Fibroblast of skin of scalp (primary cell): ENCODE data around the gene ERVH48-1. TPM values are rescaled to one million over a fixed set of nuclear protein-coding genes. Genes with fewer than 3 reads are reported as not detected.
"Not testable (repeated sequence)": the region's sequence is repeated elsewhere in the genome, so short reads cannot be mapped to it uniquely, and the experiment has no call there.

Source experiments
- DNase-seq: peaks from one replicate; pipeline ENCODE4 v3.0.0-alpha.2; 2013
- polyA plus RNA-seq, 2 experiments: library from polyadenylated mRNA; unstranded; fragments of 120-200 nt; gene quantifications; one replicate each; pipeline ENCODE4 v1.2.1, GENCODE V29; 2013; ENCODE audit not compliant: insufficient read length in 2 of 2

The ERVH48-1 gene
- polyA plus RNA-seq (2013, experiment 1 of 2; ENCODE audit: insufficient read length), result 0.05 TPM
- 0.06 TPM for polyA plus RNA-seq (2013, experiment 2 of 2; ENCODE audit: insufficient read length)

DNA sequence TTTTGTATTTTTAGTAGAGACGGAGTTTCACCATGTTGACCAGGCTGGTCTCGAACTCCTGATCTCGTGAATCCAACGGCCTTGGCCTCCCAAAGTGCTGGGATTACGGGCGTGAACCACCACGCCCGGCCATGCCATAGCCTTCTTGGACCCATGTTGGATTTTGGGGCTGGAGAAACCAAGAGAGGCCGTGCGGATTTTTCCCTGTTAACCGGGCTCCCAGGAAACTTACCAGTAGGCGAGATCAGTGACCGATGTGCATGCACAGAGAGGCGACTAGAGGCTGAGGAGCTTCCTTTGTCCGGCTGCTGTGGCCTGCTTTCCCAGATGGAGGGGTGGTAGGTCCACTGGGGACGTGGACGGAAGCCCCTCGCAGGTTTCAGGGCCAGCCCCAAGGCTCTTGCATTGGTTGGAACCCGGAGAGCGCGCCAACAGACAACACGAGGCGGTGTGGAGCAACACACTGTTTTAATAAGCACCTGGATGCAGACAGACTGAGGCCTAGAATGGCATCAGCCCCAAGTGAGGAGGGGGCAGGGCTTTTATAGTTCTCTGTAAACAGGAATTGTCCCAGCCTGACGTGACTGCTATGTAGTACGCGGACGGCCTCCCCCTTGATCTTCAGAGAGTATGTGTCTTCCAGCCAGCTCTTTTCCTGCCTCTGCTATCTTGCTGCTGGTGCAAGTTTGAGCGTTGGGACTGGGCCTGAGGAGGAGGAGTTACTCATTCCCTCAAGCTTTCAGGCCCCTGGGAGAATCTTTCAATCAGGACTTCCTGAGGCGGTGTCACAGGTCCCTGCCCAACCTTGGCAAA lies at the start of gene ERVH48-1:
TSS of gene ERVH48-1 (minus strand) at position 517 of the 813 bp plus-strand sequence. CDS start 6,624 bp downstream, outside the sequence.
- no peak for DNase-seq

DNA sequence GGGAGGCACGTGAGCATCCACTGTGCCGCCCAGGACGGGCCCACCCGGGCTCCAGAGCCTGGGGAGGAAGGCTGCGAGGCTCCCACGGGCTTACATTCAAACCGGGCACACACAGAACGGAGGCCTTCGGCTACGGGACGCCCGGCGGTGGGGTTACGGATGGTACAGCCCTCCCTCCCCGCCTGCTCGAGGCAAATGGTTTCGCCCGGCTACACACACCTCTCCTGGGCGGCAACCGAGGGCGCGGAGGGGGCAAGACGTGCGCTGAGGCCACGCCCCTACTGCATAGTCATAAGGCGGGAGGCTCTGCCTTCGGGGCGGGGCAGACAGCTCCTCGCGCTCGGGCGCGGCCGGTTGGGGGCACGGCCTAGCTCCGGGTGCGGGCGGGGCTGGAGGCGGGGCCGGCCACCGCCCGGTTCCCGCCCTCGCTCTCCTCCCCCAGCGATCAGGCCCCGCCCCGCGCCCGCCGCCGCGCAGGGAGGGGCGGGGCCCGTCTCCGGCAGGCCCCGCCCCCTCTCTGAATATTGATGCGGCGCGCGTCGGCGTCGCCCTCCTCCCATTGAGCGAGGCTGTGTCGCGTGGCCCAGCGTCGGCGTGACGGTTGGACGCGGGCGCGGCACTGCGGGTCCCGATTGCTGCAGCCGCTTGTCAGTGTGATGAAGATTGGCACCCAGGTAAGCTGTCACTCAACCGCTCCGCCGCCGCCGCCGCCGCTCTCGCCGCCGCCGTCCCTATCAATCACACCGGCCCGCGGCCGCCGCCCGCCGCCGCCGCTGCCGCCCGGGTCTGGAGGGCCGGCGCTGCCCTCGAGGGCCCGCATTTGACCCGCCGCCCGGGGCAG lies 48.8 kb upstream of the ERVH48-1 start, which contains the start of gene PKNOX1:
TSS of gene PKNOX1 (plus strand) at position 572 of the 841 bp plus-strand sequence. CDS start 29,820 bp downstream, outside the sequence.
- DNase-seq, result peak; percentile 99

DNA sequence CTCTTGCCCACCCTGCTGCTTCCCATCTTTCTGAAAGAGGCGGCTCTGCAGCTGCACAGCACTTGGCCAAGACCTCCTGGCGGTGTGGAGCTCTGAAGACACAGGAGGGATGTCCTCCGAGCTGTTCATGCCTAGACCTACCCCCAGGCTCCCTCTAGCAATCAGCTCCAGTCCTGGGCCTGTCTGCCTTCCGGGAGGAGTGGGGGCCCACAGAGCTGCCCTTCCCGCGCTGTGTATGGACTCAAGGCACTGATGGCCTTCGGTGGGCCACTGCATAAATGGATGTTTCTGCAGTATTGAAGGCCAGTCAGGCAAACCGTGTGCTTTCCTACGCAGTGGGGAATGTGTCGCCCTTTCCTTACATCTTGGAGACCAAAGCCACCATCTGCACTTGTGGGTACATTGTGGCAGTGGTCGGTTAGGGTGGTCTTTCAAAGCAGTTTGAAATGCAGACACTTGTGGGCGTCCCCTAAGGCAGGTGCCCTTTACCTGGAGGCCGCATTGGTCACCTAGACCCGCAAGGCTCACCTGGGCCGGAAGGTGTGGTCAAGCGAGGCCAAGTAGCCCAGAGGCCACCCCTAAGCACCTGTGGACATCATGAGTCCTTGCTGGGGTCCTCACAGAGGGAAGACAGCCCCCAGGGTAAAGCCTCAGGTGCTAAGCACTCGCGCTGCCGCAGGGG lies 48.0 kb upstream of the ERVH48-1 start:
- no peak for DNase-seq

DNA sequence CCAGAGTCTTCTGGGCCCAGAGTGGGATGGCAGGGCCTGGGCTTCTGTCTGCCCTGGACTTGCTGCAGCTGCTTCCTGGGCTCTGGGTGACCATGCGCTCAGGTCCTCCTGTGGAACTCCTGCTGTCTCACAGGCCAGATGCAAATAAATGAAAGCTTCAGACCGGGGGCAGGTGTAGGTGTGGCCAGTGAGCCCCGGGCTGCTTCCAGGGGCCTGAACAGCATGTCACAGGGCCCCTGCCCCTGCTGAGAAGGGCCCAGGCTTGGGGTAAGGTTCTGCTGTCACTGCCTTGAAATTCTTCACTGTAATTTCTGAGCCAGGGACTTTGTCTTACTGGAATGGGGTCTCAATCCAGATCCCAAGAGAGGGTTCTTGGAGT lies 46.5 kb upstream of the ERVH48-1 start:
- no peak for DNase-seq

DNA sequence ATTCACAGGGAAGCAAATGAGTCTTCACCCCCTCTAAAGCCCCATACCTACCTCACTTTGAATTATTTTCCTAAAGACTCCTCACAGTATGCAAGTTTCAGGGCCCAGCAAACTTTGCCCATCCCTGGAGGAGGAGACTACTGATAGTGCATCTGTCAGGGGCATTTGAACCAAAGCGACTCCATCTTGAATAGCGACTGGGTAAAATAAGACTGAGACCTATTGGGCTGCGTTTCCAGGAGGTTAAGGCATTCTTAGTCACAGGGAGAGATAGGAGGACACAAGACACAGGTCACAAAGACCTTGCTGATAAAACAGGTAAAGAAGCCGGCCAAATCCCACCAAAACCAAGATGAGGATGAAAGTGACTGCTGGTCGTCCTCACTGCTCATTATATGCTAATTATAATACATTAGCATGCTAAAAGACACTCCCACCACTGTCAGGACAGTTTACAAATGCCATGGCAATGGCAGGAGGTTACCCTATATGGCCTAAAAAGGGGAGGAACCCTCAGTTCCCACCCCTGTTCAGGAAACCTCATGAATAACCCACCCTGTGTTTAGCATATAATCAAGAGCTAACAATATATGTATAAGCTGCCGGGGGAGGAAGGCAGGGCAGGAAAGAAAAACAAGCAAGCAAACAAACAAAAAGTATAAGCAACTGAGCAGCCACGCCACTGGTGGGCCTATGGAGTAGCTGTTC lies 45.7 kb upstream of the ERVH48-1 start:
- no peak for DNase-seq

DNA sequence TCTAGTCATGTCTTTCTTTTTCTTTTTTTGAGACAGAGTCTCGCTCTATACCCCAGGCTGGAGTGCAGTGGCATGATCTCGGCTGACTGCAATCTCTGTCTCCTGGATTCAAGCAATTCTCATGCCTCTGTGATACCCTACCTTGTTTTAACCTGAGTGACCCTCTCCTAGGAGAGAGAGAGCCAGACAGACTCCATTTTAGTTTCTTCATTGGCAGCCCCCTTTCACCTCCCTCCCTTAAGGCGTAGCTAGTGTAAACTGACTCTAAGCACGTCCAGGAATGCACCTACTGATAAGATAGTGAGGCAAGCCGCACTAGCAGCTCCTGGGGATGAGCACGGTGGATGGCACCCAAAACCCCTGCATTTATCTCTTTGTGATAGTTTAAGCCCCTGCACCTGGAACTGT lies 43.8 kb upstream of the ERVH48-1 start:
- DNase-seq, result no peak

DNA sequence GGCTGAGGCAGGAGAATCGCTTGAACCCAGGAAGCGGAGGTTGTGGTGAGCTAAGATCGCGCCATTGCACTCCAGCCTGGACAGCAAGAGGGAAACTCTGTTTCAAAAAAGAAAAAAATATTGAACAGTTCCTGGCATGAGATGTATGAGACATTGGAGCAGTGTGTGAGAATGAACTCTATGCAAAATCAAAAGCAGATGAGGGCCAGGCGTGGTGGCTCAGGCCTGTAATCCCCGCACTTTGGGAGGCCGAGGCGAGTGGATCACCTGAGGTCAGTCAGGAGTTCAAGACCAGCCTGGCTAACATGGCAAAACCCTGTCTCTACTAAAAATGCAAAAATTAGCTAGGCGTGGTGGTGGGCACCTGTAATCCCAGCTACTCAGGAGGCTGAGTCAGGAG lies 42.2 kb upstream of the ERVH48-1 start:
- DNase-seq, result not testable (repeated sequence)

DNA sequence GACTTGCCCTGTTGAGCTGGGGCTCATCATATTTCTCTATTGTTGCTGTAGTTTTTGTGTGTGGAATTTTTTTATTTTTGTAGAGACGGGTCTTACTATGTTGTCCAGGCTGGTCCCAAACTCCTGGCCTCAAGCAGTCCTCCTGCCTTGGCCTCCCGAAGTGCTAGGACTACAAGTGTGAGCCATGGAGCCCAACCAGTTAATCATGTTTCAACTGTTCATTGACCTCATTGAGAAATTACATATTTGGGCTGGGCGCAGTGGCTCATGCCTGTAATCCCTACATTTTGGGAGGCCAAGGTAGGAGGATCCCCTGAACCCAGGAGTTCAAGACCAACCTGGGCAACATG lies 39.8 kb upstream of the ERVH48-1 start:
- DNase-seq, result no peak

DNA sequence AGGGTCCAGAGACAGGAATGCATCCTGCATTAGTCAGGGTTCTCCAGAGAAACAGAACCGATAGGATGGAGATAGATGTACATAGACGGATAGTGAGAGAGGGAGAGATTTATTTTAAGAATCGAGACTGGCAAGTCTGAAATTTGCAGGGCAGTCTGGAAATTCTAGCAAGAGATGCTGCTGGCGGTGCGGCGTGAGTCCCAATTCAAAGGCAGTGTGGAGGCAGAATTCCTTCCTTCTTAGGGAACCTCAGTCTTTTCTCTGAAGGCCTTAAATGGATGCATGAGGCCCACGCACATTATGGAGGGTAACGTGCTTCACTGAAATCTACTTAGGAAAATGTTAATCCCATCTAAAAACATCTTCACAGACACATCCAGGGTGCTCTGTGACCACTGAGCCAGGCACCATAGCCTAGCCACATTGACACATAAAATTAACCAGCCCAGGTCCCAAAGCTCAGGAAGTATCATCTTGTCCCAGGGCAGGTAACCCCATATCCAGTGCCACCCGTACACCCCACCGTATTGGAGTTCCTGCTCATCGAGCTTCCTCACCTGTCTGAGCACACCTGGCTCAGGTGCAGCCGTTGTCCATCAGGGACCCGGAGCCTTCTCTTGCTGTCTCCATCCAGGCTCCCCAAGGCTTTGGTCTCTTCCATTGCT lies 39.2 kb upstream of the ERVH48-1 start:
- no peak for DNase-seq

DNA sequence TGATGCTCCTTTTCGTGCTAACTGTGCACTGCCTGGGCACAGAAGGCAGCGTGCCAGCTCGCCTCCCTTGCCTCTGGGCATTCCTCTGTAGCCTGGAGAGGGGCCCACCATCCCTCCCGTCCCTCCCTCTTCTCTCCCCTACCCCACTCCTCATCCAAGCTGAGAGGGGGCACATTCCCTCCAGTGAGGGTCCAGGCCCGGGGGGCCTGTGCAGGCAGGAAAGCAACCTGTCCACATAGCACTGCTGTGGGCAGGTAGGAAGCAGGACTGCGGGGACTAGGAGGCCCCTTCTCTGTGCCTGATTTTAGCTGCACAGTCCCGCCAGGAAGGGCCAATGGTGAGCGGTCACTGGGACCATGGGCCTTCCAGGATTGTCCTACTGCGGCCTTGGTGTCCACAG lies 38.7 kb upstream of the ERVH48-1 start:
- DNase-seq, result no peak

DNA sequence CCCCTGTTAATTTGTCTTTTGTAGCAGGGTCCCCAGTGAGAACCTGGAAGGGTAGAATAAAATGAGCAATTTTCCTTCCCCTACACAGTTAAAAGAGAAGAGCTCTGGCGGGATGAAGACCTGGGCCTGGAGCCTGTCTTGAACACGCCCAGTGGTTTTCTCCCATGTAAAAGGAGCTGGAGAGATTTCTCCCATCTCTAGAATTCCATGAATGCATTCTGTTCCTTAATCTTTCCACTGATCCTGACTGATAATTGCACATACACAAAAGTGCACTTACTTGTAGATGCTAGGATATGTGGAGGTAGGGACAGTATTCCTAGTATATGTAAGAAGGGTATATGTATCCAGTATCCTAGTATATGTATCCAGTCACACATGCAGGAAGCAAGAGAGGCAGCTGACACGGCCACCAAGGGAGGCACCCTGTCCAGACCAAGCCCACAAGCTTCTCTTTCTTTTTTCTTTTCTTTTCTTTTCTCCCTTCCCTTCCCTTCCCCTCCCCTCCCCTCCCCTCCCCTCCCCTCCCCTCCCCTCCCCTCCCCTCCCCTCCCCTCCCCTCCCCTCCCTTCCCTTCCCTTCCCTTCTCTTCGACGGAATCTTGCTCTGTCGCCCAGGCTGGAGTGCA lies 37.1 kb upstream of the ERVH48-1 start:
- no peak for DNase-seq

DNA sequence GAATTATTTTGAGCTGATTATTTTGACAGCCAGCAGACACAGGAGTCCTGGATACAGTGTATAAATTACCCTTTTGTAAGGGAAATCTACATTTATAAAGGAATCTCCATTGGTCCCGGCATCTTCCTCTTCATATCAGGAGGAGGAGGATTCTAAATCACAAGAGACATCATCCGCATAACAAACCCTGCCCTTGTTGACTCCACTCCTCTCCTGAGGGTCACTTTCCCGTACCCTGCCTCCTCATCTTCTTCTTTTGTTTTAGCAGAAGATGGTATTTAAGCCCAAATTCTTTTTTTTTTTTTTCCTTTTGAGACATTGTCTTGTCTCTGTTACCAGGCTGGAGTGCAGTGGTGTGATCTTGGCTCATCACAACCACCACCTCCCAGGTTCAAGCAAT lies 34.3 kb upstream of the ERVH48-1 start:
- DNase-seq, result no peak

DNA sequence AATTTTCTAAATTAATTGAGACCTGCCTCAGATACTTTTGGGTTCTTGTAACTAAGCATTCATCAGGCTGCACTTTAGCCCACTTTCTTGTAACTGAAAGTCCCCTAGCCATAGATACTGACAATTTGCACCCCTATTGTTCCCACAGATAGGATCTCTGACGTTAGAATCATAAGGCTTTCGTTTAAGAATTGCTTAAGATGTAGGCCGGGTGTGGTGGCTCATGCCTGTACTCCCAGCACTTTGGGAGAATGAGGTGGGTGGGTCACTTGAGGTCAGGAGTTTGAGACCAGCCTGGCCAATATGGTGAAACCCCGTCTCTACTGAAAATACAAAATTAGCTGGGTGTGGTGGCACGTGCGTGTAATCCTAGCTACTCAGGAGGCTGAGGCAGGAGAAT lies 32.7 kb upstream of the ERVH48-1 start:
- DNase-seq, result not testable (repeated sequence)

DNA sequence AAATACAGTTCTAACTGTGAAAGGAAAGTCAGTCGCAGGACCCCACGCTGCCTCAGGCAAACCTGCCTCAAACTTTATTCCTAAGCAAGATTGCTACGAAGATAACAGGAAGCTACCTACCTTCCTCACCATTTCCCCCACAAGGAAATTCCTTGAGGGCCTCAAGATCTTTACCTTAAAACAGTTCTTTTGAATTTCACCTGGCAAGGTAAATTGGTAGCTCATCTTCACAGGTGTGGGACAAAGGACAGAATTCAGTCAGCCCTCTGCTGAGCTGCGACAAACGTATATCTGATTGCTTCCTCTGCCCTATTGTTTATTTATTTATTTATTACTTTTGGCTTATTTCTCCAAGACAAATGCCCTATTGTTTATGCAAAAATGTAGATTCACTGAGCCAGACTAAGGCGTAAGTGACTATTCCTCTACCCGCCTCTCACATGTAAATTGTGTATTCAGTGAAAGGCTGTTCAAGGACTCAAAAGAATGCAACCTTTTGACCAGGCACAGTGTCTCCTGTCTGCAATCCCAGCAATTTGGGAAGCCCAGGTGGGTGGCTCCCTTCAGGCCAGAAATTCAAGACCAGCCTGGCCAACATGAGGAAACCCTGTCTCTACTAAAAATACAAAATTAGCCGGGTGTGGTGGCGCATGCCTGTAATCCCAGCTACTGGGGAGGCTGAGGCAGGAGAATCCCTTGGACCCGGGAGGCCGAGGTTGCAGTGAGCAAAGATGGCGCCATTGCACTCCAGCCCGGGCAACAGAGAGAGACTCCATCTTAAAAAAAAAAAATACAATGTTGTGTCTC lies 31.6 kb upstream of the ERVH48-1 start:
- no peak for DNase-seq

DNA sequence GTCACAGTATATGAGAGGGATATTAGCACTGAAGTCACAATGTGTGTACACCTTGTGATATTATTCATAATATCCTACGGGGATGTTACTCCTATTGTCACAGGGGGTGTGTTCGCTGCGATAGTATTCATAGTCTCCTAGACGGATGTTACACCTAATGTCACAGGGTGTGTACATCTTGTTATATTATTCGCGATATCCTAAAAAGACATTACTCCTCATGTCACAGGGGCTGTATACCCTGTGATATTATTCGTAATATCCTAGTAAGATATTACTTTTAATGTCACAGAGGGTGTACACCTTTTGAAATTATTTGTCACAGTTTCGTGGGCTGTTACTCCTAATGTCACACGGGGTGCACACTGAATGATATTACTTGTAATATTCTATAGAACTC lies 25.8 kb upstream of the ERVH48-1 start:
- DNase-seq, result not testable (repeated sequence)

DNA sequence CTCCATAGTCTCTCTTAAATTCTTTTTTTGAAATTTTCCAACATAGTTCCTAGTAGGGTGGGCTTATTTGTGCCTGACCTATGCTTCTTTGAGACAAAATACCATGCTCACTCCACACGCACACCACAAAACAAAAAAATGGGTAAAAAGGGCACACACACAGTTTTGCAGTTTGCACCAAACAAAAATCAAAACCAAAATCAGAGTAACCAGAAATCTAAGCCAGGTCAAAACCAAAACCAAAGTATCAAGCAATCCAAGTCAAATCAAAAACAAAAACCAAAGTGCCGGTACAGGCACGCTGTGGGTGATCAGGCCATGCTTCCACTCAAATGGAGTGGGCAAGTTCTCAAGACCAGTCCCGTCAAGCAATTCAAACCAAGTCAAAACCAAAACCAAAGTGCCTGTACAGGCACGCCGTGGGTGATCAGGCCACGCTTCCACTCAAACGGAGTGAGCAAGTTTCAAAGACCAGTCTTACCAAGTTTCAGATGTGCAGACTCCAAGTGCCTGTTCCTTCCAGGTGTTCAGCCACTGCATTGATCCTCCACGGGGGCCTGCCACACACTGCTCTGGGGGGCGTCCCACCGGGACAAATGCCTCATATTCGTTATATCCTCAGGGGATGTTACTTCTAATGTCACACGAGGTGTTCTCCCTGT lies 23.8 kb upstream of the ERVH48-1 start:
- DNase-seq, result not testable (repeated sequence)

DNA sequence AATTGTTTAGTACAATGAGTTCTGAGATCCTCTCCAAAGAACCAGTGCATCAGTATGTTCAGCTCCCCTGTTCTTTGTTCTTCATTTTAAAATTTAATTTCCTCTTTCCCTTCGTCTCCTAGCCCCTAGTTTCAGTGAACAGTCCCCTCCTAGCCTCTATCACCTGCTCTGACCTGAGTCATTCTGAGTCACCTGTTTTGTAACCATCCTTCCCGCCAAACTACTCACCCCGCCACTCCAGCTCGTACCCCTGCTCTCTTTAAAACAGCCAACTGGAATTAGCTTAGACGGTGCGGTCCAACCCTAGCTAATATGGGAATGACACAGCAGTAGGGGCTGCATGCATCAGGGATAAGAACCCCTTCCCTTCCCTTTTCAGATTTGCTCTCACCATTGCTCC lies 16.8 kb upstream of the ERVH48-1 start:
- no peak for DNase-seq

DNA sequence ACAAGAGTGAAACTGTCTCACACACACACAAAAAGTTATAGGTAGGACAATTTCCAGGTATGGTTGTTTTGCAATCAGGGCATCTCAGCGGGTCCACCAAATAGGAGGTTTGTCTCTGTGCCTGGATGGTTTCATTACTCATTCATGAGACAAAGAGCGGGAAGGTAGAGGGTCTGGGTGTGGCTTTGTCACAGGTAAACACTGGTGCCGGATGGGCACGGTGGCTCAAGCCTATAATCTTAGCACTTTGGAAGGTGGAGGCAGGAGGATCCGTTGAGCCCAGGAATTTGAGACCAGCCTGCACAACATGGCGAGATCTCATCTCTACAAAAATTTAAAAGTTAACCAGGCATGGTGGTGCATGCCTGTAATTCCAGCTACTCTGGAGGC lies 16.3 kb upstream of the ERVH48-1 start:
- DNase-seq, result no peak

DNA sequence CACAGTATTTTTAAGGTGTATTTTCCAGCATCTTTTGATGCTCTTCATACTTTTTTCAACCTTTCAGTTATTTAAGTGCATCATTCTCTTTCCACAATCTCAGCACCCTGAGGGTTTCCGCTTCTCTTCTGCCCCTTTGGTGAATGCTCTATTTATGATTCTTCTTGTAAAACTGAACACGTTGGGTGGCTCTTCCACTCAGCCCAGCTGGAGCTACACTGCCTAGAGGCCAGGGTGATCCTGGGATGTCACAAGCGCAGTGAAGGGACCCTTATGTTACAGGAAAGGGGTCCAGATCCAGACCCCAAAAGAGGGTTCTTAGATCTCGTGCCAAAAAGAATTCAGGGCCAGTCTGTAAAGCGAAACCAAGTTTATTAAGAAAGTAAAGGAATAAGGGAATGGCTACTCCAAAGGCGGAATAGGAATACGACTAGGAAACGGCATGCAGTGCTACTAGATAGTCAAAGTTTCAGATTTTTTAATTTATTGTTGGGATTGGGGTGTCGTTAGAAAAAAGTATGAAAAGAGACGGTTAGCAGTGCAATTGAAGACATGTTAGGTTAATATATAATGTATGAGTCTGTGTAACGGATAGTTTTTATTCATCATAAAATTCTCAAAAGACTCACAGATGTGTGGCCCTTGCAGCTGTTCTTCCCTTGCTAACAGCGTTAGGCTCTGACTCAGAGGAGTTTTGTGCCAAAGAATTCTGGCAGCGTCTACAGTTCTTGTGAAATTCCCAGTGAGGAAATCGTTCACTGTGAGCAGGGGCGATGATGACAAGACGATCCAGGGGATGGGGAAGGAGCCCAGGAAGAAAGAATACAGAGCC lies 14.4 kb upstream of the ERVH48-1 start:
- peak; percentile 97 for DNase-seq
